ENCODE measurements around the gene EDEM3. TPM values are rescaled to one million over a fixed set of nuclear protein-coding genes. Genes with fewer than 3 reads are reported as not detected.

EDEM3 gene
- total RNA-seq, 1 experiment from 2014 or later = 14.0 TPM

DNA sequence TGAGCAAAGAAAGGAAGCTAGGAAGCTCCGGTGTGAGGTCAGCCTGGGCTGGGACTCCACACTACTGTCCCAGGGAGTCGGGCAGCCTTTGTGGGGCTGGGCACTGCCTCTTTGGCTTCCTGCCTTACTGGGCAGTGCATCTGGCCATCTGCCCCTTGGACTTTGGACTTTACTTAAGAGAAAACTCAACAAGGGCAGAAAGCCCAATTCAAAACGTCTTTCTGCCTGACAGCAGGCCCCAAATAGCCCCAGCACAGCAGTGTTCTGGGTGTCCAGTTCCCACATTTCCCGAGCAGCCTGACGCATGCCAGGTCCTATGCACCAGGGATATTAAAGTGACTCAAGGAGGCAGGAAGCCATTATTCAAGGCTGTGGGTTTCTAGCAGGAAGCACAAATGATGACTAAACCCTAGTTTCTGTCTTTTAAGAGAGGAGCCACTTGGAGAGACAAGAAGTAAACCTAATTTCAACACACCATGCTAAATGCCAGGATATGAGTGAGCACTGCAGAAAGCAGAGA lies 37.9 kb upstream of the EDEM3 start:
- WGBS (ENCODE audit: extremely low coverage, insufficient read length, low lambda C conversion rate) = no CpG with 5 or more reads among the region's 5 CpGs
- Mint-ChIP-seq H3K4me3 (no peak overlapping the region), H3K27me3 (ENCODE audit: low read depth) (no peaks in the 10 kb centered on the region), H3K9me3 (no peaks in the 10 kb centered on the region), H3K36me3 (ENCODE audit: insufficient read depth in 1 of 3, low read depth in 3 of 3) (peaks cover 0 to 4% (median 2%) of the 10 kb centered on the region in 3 experiments; a peak in 3 of 7 replicates), H3K27ac (no peak overlapping the region), H3K4me1 (peaks cover 6 to 8% of the 10 kb centered on the region in 2 experiments)
- Histone ChIP-seq H3T11ph (ENCODE audit: low read length) (no peak overlapping the region), H3K23me2 (ENCODE audit: insufficient read length, low read depth, low read length, poor library complexity, severe bottlenecking) (no peaks in the 10 kb centered on the region), H2AFZ (ENCODE audit: low read length) (no peak overlapping the region), H2BK5ac (ENCODE audit: insufficient read length, low read length) (no peak overlapping the region), H3K9ac (ENCODE audit: extremely low read depth, insufficient read length, low read length) (no peak overlapping the region), H3K27ac (ENCODE audit: insufficient read length, low read depth, low read length) (no peak overlapping the region), H3K18ac (ENCODE audit: insufficient read length, low read depth, low read length) (no peak overlapping the region), H3K4me2 (ENCODE audit: insufficient read depth, insufficient read length, low read length) (no peak overlapping the region), H2BK12ac (ENCODE audit: insufficient read length, low read depth, low read length) (no peak overlapping the region), H4K5ac (ENCODE audit: insufficient read length, low read depth, low read length) (no peak overlapping the region), H4K8ac (replicated peaks; ENCODE audit: insufficient read length, low read depth, low read length) (no peak overlapping the region), H2BK15ac (ENCODE audit: low read depth, low read length) (no peak overlapping the region), H3K9me3 (ENCODE audit: control insufficient read depth, low read depth, low read length) (no peaks in the 10 kb centered on the region), H4K91ac (ENCODE audit: insufficient read length, low read depth, low read length) (no peak overlapping the region), H3K56ac (ENCODE audit: insufficient read length, low read depth, low read length) (no peak overlapping the region), H3K27me3 (ENCODE audit: insufficient read depth, low read length) (no peaks in the 10 kb centered on the region), H2AK5ac (ENCODE audit: insufficient read length, low read length) (no peak overlapping the region), H3K23ac (ENCODE audit: insufficient read length, low read depth, low read length) (no peak overlapping the region), H3K4ac (ENCODE audit: low read depth, low read length) (no peak overlapping the region), H4K20me1 (ENCODE audit: control insufficient read depth, insufficient read depth, insufficient read length) (no peaks in the 10 kb centered on the region), H2BK120ac (ENCODE audit: low read depth, low read length, poor library complexity, severe bottlenecking) (no peak overlapping the region), H2BK20ac (ENCODE audit: low read depth, low read length, poor library complexity, severe bottlenecking) (no peak overlapping the region), H3K79me2 (ENCODE audit: insufficient read depth, low read length) (no peaks in the 10 kb centered on the region), H3K79me1 (ENCODE audit: insufficient read depth, low read depth, low read length, poor library complexity, severe bottlenecking) (no peaks in the 10 kb centered on the region), H3K4me1 (ENCODE audit: insufficient read depth, low read length) (no peaks in the 10 kb centered on the region), H3K14ac (ENCODE audit: insufficient read depth, low read length) (no peak overlapping the region)
- TF ChIP-seq, protein P1, sequence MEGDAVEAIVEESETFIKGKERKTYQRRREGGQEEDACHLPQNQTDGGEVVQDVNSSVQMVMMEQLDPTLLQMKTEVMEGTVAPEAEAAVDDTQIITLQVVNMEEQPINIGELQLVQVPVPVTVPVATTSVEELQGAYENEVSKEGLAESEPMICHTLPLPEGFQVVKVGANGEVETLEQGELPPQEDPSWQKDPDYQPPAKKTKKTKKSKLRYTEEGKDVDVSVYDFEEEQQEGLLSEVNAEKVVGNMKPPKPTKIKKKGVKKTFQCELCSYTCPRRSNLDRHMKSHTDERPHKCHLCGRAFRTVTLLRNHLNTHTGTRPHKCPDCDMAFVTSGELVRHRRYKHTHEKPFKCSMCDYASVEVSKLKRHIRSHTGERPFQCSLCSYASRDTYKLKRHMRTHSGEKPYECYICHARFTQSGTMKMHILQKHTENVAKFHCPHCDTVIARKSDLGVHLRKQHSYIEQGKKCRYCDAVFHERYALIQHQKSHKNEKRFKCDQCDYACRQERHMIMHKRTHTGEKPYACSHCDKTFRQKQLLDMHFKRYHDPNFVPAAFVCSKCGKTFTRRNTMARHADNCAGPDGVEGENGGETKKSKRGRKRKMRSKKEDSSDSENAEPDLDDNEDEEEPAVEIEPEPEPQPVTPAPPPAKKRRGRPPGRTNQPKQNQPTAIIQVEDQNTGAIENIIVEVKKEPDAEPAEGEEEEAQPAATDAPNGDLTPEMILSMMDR (conservative IDR thresholded peaks at IDR 0.05) = no peak
- no peak for DNase-seq
